Heart right ventricle (tissue), 16 donors: ENCODE measurements around the gene FRS3. TPM values are rescaled to one million over a fixed set of nuclear protein-coding genes. Genes with fewer than 3 reads are reported as not detected.

ENCODE experiments used
- ATAC-seq, 8 donors: fragments of 200-7000 bp; cut with Tn5 transposase; one replicate each; pipeline ENCODE4 v1.9.1; 2020; ENCODE audit warnings: mild to moderate bottlenecking in 8 of 8, moderate library complexity in 8 of 8, moderate number of reproducible peaks in 1 of 8
- DNase-seq, 2 donors: peaks; one replicate each; pipeline ENCODE4 v3.0.0-alpha.2; 2020
- H3K27ac ChIP-seq, 10 donors: fragments of 200-600 bp; sonication (generic) in 2 of 10; one replicate each; pipeline versions ENCODE4 v1.5.0 to v1.8.0; 2020 to 2022; ENCODE audit warnings: mild to moderate bottlenecking in 3 of 10
- H3K27me3 ChIP-seq, 7 donors: fragments of 200-600 bp; one replicate each; pipeline ENCODE4 v1.8.0; 2021 to 2022; ENCODE audit warnings: mild to moderate bottlenecking in 2 of 7
- H3K36me3 ChIP-seq, 9 donors: fragments of 200-600 bp; sonication (generic) in 1 of 9; one replicate each; pipeline versions ENCODE4 v1.5.0 to v1.8.0; 2020 to 2022; ENCODE audit warnings: mild to moderate bottlenecking in 2 of 9
- H3K4me1 ChIP-seq, 9 donors: fragments of 200-600 bp; sonication (generic) in 1 of 9; one replicate each; pipeline versions ENCODE4 v1.5.0 to v1.8.0; 2020 to 2022; ENCODE audit warnings: mild to moderate bottlenecking in 4 of 9
- H3K4me3 ChIP-seq, 10 donors: fragments of 200-600 bp; sonication (generic) in 2 of 10; one replicate each; pipeline versions ENCODE4 v1.5.0 to v1.8.0; 2020 to 2022; ENCODE audit warnings: mild to moderate bottlenecking in 7 of 10, moderate library complexity in 2 of 10
- H3K9me3 ChIP-seq, 11 donors: fragments of 200-600 bp in 10 of 11; sonication (generic) in 2 of 11; one replicate each; pipeline versions ENCODE4 v1.5.0 to v1.8.0; 2013 to 2022; ENCODE audit warnings: mild to moderate bottlenecking in 2 of 11, control low read depth in 1 of 11, moderate library complexity in 1 of 11
- WGBS, 2 donors: extraction: QIAGEN DNeasy Blood & Tissue Kit; methylation state at CpG; one replicate each; pipeline ENCODE4 v1.1.7; 2013; ENCODE audit warnings: inconsistent platforms in 1 of 2; 5-methylcytosine and 5-hydroxymethylcytosine counted together
- intact Hi-C, 10 donors: fragments of 100-400 bp; cut with DNase I; formaldehyde crosslinking; loops; one replicate each; pipeline versions ENCODE4 v1.11.1 to v1.14.2; 2022
- polyA plus RNA-seq, 2 donors: library from polyadenylated mRNA; stranded (reverse); fragments of 200-250 nt; gene quantifications; one replicate each; pipeline ENCODE4 v1.2.3, GENCODE V29; 2013
- total RNA-seq, 10 donors: library from RNA; stranded (reverse); fragmentation: NEBNext Ultra II Directional in 3 of 10; extraction: Animal tissue kit (Norgen Biotek cat#: 25700) in 3 of 10; gene quantifications; one replicate each; pipeline versions ENCODE4 v1.2.1 to v1.2.4, GENCODE V29; 2021 to 2023
- TF ChIP-seq, protein P1 (sequence below), 9 donors: fragments of 200-600 bp; sonication (generic) in 2 of 9; IDR thresholded peaks; one replicate each; pipeline versions ENCODE4 v1.5.0 to v1.8.0; 2021 to 2022; ENCODE audit warnings: antibody characterized with exemption in 9 of 9, mild to moderate bottlenecking in 5 of 9, moderate library complexity in 1 of 9
- donor health status: Arrhythmogenic right ventricular cardiomyopathy.
- donor health status: ischemic (EF 13 %, LVEDD 7.1; RV severe dilation, severe dysfunction).
- donor health status: healthy with polysubstance abuse.
- donor health status: DM: no; HTN: yes; CAD: no.
- donor health status: DM: no; HTN: no; CAD: no.
- donor health status: ischemic (EF 25% LVEDD 6.9; RV normal size, moderate dysfunction).
- donor health status: ischemic (EF 25% LVEDD 5.7; RV mildly dilated, moderate dysfunction).
- donor health status: healthy.
- donor health status: DM: yes; HTN: yes; CAD: no.
- donor health status: Ischemic cardiomyopathy.
- donor health status: ischemic (EF 35%, LVEDD 5.7; RV mildly dilated, moderate dysfunction).
- donor health status: nonischemic (EF 11% LVEDD 7.7; RV severe dilation, severe dysfunction).
- donor health status: DM: yes; HTN: yes; CAD: no.
- donor health status: PGD.
- donor health status: ischemic (EF 29% LVEDD 5.4; RV normal size, mild dysfunction).
- donor health status: nonischemic (EF 23%, LVEDD 6.1; RV moderate dilation, normal function).

Gene FRS3
- total and polyA plus RNA-seq, 12 donors: 2.8 to 8.7 (median 5.8) TPM

- no peaks in the 10 kb centered on the region for H3K27me3 ChIP-seq
- H3K9me3 ChIP-seq: no peaks in the 10 kb centered on the region
- H3K4me3 ChIP-seq: no peak overlapping the region
- no peak for ATAC-seq
- H3K27ac ChIP-seq: peak overlapping the region in 1 of 10 donors; percentile 60
- peaks cover 34 to 100% (median 89%) of the 10 kb centered on the region in 9 donors for H3K4me1 ChIP-seq
- WGBS, 2 donors: 68 to 75% methylated on average over 2 of the region's 2 CpGs
- DNase-seq: no peak
- TF ChIP-seq, protein P1, sequence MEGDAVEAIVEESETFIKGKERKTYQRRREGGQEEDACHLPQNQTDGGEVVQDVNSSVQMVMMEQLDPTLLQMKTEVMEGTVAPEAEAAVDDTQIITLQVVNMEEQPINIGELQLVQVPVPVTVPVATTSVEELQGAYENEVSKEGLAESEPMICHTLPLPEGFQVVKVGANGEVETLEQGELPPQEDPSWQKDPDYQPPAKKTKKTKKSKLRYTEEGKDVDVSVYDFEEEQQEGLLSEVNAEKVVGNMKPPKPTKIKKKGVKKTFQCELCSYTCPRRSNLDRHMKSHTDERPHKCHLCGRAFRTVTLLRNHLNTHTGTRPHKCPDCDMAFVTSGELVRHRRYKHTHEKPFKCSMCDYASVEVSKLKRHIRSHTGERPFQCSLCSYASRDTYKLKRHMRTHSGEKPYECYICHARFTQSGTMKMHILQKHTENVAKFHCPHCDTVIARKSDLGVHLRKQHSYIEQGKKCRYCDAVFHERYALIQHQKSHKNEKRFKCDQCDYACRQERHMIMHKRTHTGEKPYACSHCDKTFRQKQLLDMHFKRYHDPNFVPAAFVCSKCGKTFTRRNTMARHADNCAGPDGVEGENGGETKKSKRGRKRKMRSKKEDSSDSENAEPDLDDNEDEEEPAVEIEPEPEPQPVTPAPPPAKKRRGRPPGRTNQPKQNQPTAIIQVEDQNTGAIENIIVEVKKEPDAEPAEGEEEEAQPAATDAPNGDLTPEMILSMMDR (IDR thresholded peaks at IDR 0.05): no peak
- intact Hi-C loops: no loop called here
- no peaks in the 10 kb centered on the region for H3K36me3 ChIP-seq
These were observed 58.9 kb downstream of the FRS3 start for GRCh38 chr6:41720783-41721182.

DNA sequence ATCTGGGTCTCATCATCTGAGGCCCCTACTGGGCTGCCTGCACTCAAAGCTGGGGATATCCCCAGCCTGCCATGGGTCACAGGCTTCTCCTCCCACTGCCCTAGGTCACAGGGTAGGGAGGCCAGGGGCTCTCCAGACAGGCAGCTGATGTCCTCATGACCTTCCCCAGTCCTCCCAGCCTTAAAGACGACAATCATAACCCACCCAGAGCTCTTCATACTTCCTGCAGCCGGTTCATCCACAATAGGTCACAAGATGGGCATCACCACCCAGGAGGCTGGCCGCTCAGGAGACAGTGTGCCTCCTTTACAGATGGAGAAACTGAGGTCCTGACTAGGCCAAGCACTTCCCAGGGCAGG, 59.5 kb downstream of the FRS3 start:
- Histone ChIP-seq H3K4me1 (peaks cover 33 to 100% (median 86%) of the 10 kb centered on the region in 9 donors), H3K4me3 (no peak overlapping the region), H3K9me3 (no peaks in the 10 kb centered on the region), H3K36me3 (no peaks in the 10 kb centered on the region), H3K27me3 (no peaks in the 10 kb centered on the region), H3K27ac (peak overlapping the region in 7 of 10 donors; percentile 2 to 88 (median 42))
- no peak for ATAC-seq
- TF ChIP-seq, protein P1 (IDR thresholded peaks at IDR 0.05): no peak
- intact Hi-C loops: no loop called here
- 67 to 78% methylated on average over 3 of the region's 3 CpGs for WGBS, 2 donors
- DNase-seq: no peak

Other genes starting within 250 kb of the FRS3 start
- 10 to 100 TPM; 12.7 to 18.0 (median 13.7) TPM for gene FOXP4, start 233.5 kb downstream of the FRS3 start, total RNA-seq
- gene FOXP4, start 233.5 kb downstream of the FRS3 start, polyA plus RNA-seq: 10 to 100 TPM in 1 of 2 donors, 1 to 10 TPM in 1; 8.9 to 12.9 TPM
- gene MDFI, start 141.4 kb downstream of the FRS3 start, total RNA-seq: 1 to 10 TPM in 6 of 10 donors, under 1 TPM in 4; 0.34 to 2.7 (median 1.2) TPM
- 1 to 10 TPM; 1.2 to 4.4 TPM for gene MDFI, start 141.4 kb downstream of the FRS3 start, polyA plus RNA-seq
- 10 to 100 TPM; 29.2 to 47.0 (median 39.6) TPM for gene TFEB, start 44.3 kb downstream of the FRS3 start, total RNA-seq
- 10 to 100 TPM; 36.9 to 52.3 TPM for gene TFEB, start 44.3 kb downstream of the FRS3 start, polyA plus RNA-seq
- gene PGC, start 32.5 kb downstream of the FRS3 start, total RNA-seq: not detected
- 1 to 10 TPM in 1 of 2 donors, under 1 TPM in 1; 0.58 to 2.0 TPM for gene PGC, start 32.5 kb downstream of the FRS3 start, polyA plus RNA-seq
- 1 to 10 TPM in 7 of 10 donors, under 1 TPM in 3; 0.38 to 4.7 (median 1.9) TPM for gene PRICKLE4, start 882 bp upstream of the FRS3 start, total RNA-seq
- 1 to 10 TPM; 1.6 to 6.1 TPM for gene PRICKLE4, start 882 bp upstream of the FRS3 start, polyA plus RNA-seq
- gene TOMM6, start 7.8 kb upstream of the FRS3 start, total RNA-seq: 100 to 1,000 TPM; 156 to 210 (median 186) TPM
- gene TOMM6, start 7.8 kb upstream of the FRS3 start, polyA plus RNA-seq: 100 to 1,000 TPM; 135 to 291 TPM
- 1 to 10 TPM; 1.1 to 2.0 (median 1.7) TPM for gene USP49, start 115.5 kb upstream of the FRS3 start, total RNA-seq
- 1 to 10 TPM in 1 of 2 donors, under 1 TPM in 1; 0.58 to 2.0 TPM for gene USP49, start 115.5 kb upstream of the FRS3 start, polyA plus RNA-seq
- gene MED20, start 141.2 kb upstream of the FRS3 start, total RNA-seq: 10 to 100 TPM; 12.6 to 21.5 (median 17.3) TPM
- gene MED20, start 141.2 kb upstream of the FRS3 start, polyA plus RNA-seq: 10 to 100 TPM; 11.0 to 11.1 TPM
- gene BYSL, start 141.6 kb upstream of the FRS3 start, total RNA-seq: 10 to 100 TPM in 3 of 10 donors, 1 to 10 TPM in 7; 7.5 to 14.6 (median 9.9) TPM
- 10 to 100 TPM in 1 of 2 donors, 1 to 10 TPM in 1; 4.3 to 20.0 TPM for gene BYSL, start 141.6 kb upstream of the FRS3 start, polyA plus RNA-seq
- gene CCND3, start 161.9 kb upstream of the FRS3 start, total RNA-seq: 10 to 100 TPM; 29.6 to 51.8 (median 37.5) TPM
- 10 to 100 TPM; 55.5 to 77.3 TPM for gene CCND3, start 161.9 kb upstream of the FRS3 start, polyA plus RNA-seq